MM.1S (cell line): ENCODE data around the gene APOE.

Experiments used
- DNase-seq: peaks from one replicate; pipeline ENCODE4 v3.0.0-alpha.2; 2015
- H2AFZ ChIP-seq: fragments of 300-600 bp; sonication (generic); 2 replicates; pipeline ENCODE4 v1.6.0; 2016; ENCODE audit warnings: antibody characterized with exemption, low read length
- H3F3A ChIP-seq: fragments of 300-600 bp; sonication (generic); 2 replicates; pipeline ENCODE4 v1.6.1; 2016; ENCODE audit warnings: mild to moderate bottlenecking, antibody characterized with exemption, low read length, moderate library complexity, mixed read lengths; ENCODE audit not compliant: insufficient read depth
- H3K27ac ChIP-seq: fragments of 300-600 bp; sonication (generic); 2 replicates; pipeline ENCODE4 v1.5.1; 2016; ENCODE audit warnings: mild to moderate bottlenecking, low read length
- H3K27me3 ChIP-seq: fragments of 300-600 bp; sonication (generic); replicated peaks from 2 replicates; pipeline ENCODE4 v1.6.0; 2016; ENCODE audit warnings: low read length; ENCODE audit not compliant: insufficient read depth
- H3K36me3 ChIP-seq: fragments of 300-600 bp; sonication (generic); replicated peaks from 2 replicates; pipeline ENCODE4 v1.6.1; 2016; ENCODE audit warnings: mild to moderate bottlenecking, low read length, mixed read lengths; ENCODE audit not compliant: insufficient read depth
- H3K4me1 ChIP-seq: fragments of 300-600 bp; sonication (generic); 2 replicates; pipeline ENCODE4 v1.6.1; 2016; ENCODE audit warnings: low read length, mixed read lengths
- H3K4me2 ChIP-seq: fragments of 300-600 bp; sonication (generic); 2 replicates; pipeline ENCODE4 v1.6.0; 2016; ENCODE audit warnings: low read depth, low read length
- H3K4me3 ChIP-seq: fragments of 300-600 bp; sonication (generic); 2 replicates; pipeline ENCODE4 v1.5.1; 2016; ENCODE audit warnings: low read length, mixed read lengths
- H3K79me2 ChIP-seq: fragments of 300-600 bp; sonication (generic); 2 replicates; pipeline ENCODE4 v1.6.1; 2016; ENCODE audit warnings: mixed run types, low read length, mixed read lengths
- H3K9ac ChIP-seq: fragments of 300-600 bp; sonication (generic); 2 replicates; pipeline ENCODE4 v1.6.1; 2016; ENCODE audit warnings: low read length, mixed read lengths
- H3K9me2 ChIP-seq: fragments of 300-600 bp; sonication (generic); replicated peaks from 2 replicates; pipeline ENCODE4 v1.6.1; 2016; ENCODE audit warnings: mild to moderate bottlenecking, low read length, mixed read lengths; ENCODE audit not compliant: insufficient read depth
- H3K9me3 ChIP-seq: fragments of 300-600 bp; sonication (generic); replicated peaks from 2 replicates; pipeline ENCODE4 v1.6.1; 2016; ENCODE audit warnings: mild to moderate bottlenecking, low read length, mixed read lengths; ENCODE audit not compliant: insufficient read depth
- H4K20me1 ChIP-seq: fragments of 300-600 bp; sonication (generic); 2 replicates; pipeline ENCODE4 v1.6.1; 2016; ENCODE audit warnings: mild to moderate bottlenecking, low read length, moderate library complexity, mixed read lengths; ENCODE audit not compliant: insufficient read depth
- CTCF ChIP-seq: fragments of 300-600 bp; sonication (generic); IDR thresholded peaks from 2 replicates; pipeline ENCODE4 v1.5.1; 2016; ENCODE audit warnings: antibody characterized with exemption, low read length, mixed read lengths
- EZH2 ChIP-seq: fragments of 300-600 bp; sonication (generic); optimal IDR thresholded peaks from 2 replicates; pipeline ENCODE3; 2017; ENCODE audit warnings: low read depth, mild to moderate bottlenecking, antibody characterized with exemption, low read length, mixed read lengths
- EZH2phosphoT487 ChIP-seq: fragments of 300-600 bp; sonication (generic); IDR thresholded peaks from 2 replicates; pipeline ENCODE4 v1.6.1; 2018; ENCODE audit warnings: antibody characterized with exemption, low read length

The APOE gene

DNA sequence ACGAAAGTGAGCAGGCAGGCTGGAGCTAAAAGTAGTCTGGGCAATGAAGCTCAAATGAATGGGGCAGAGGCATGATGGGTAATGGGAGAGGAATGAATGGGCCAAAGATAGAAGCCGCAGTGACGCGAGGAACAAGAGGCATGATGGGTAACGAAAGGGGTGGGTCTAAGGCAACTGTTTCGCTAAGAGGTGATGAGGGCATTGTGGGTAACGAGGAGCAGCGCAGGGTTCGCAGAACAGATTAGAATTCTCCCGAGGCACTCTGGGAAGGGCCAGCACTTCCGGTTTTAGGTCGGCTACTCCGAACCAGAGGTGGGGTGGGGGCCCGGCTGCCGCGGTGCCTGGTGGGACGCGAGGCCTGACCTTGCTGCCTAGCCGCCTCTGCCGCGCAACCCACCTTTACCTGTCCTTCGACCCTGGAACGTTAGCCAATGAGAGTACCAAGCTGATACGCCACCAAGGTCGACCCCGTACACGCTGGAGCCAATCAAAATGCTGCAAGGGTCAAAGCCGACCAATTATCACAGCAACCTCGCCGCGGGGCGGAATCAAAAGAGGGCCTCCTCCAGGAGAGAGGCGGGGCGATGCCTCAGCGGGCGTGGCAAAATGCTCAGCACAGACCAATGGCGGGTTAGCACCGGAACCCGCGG is 15.1 kb upstream of the APOE start:
- Histone ChIP-seq H3K9me3 (no peaks in the 10 kb centered on the region), H3K79me2 (peaks cover 39% of the 10 kb centered on the region), H3K27me3 (peaks cover 13% of the 10 kb centered on the region), H3K9me2 (no peaks in the 10 kb centered on the region), H3K9ac (peak overlapping the region; percentile 82), H3K36me3 (peaks cover 11% of the 10 kb centered on the region), H2AFZ (peak overlapping the region; percentile 96), H3K27ac (peak overlapping the region; percentile 94), H4K20me1 (no peaks in the 10 kb centered on the region), H3K4me3 (peak overlapping the region; percentile 66), H3K4me2 (peak overlapping the region; percentile 96), H3K4me1 (0 out of 2 replicates have a peak, but pooled peaks cover 6% of the 10 kb centered on the region), H3F3A (peaks cover 9% of the 10 kb centered on the region)
- peak; percentile 100 for DNase-seq
- TF ChIP-seq CTCF (no peak), EZH2 (no peak), EZH2phosphoT487 (no peak)

- Histone ChIP-seq H3K9ac (peak within 1 kb of the TSS; percentile 94), H3K27ac (peak within 1 kb of the TSS; percentile 94), H3K4me1 (0 out of 2 replicates have a peak, but pooled peaks cover 6% of the 10 kb centered on the region), H3K4me2 (peak within 1 kb of the TSS; percentile 96), H2AFZ (peak within 1 kb of the TSS; percentile 96), H3K9me2 (no peaks in the 10 kb centered on the region), H3K4me3 (peak within 1 kb of the TSS; percentile 89), H3K36me3 (peaks cover 12% of the 10 kb centered on the region), H3K79me2 (peaks cover 44% of the 10 kb centered on the region), H3F3A (peaks cover 9% of the 10 kb centered on the region), H3K9me3 (no peaks in the 10 kb centered on the region), H4K20me1 (no peaks in the 10 kb centered on the region), H3K27me3 (peaks cover 8% of the 10 kb centered on the region)
- TF ChIP-seq EZH2phosphoT487, result no peak
- no peak for TF ChIP-seq EZH2
- TF ChIP-seq CTCF, result no peak
- no peak for DNase-seq
Measured at GRCh38 chr19:44891016-44891882, 14.3 kb upstream of the APOE start, which contains the start of gene TOMM40. TSS of gene TOMM40 (plus strand) at chr19:44891254. CDS start at chr19:44891416, 162 bp downstream.

- Histone ChIP-seq H3K4me3 (no peak overlapping the region), H3K27me3 (peaks cover 3% of the 10 kb centered on the region; the same call in 1 of the 2 replicates), H3K4me2 (no peak overlapping the region), H3K9me3 (no peaks in the 10 kb centered on the region), H3K9ac (no peak overlapping the region), H3K9me2 (no peaks in the 10 kb centered on the region), H3K79me2 (peaks cover 53% of the 10 kb centered on the region), H2AFZ (no peak overlapping the region), H3F3A (peaks cover 9% of the 10 kb centered on the region), H4K20me1 (no peaks in the 10 kb centered on the region), H3K36me3 (peaks cover 14% of the 10 kb centered on the region), H3K4me1 (0 out of 2 replicates have a peak, but pooled peaks cover 6% of the 10 kb centered on the region), H3K27ac (no peak overlapping the region)
- no peak for DNase-seq
- TF ChIP-seq EZH2phosphoT487 (no peak), EZH2 (no peak), CTCF (no peak)
Measured at GRCh38 chr19:44892932-44893331, 12.7 kb upstream of the APOE start.
